ENCODE data around the gene CSTPP1. TPM values are rescaled to one million over a fixed set of nuclear protein-coding genes. Genes with fewer than 3 reads are reported as not detected.

Gene CSTPP1
- total and polyA plus RNA-seq, 2 of the 4 experiments (the other 2 are of a cell fraction) = 22.0 to 35.7 TPM

GRCh38 chr11:47148903-47149531 is 212.5 kb downstream of the CSTPP1 start:
- DNase-seq = peak; percentile 49
- Histone ChIP-seq H3K27ac (ENCODE audit: insufficient read depth, low read length) (no peak overlapping the region), H3K4me1 (ENCODE audit: control insufficient read depth, insufficient read depth, low read length) (peaks cover 14% of the 10 kb centered on the region), H3K56ac (ENCODE audit: extremely low read depth, insufficient read depth, low read length) (no peak overlapping the region), H3K4me3 (ENCODE audit: insufficient read depth, low read depth, low read length) (no peak overlapping the region), H3K18ac (ENCODE audit: low read depth, low read length) (no peak overlapping the region), H3K9ac (ENCODE audit: low read depth, low read length) (no peak overlapping the region), H4K91ac (ENCODE audit: insufficient read depth, low read depth, low read length) (no peak overlapping the region), H3K36me3 (ENCODE audit: control insufficient read depth, insufficient read depth, low read length) (peaks cover 2% of the 10 kb centered on the region; the same call in 1 of the 2 replicates), H3K79me1 (ENCODE audit: low read depth in 1 of 2, low read length in 2 of 2) (peaks cover 0 to 5% of the 10 kb centered on the region in 2 experiments; a peak in 1 of 4 replicates), H2BK15ac (ENCODE audit: low read depth, low read length) (no peak overlapping the region), H2BK20ac (ENCODE audit: low read depth, low read length) (no peak overlapping the region), H4K20me1 (ENCODE audit: insufficient read depth, low read length) (0 out of 2 replicates have a peak, but pooled peaks cover 6% of the 10 kb centered on the region), H3K9me1 (ENCODE audit: insufficient read depth, low read length) (peaks cover 13% of the 10 kb centered on the region; the same call in 1 of the 2 replicates), H3K27me3 (ENCODE audit: control insufficient read depth, insufficient read depth, low read length) (no peaks in the 10 kb centered on the region), H3K14ac (replicated peaks; ENCODE audit: low read depth, low read length) (no peak overlapping the region), H2BK5ac (ENCODE audit: low read depth, low read length, poor library complexity, severe bottlenecking) (no peak overlapping the region), H2AK5ac (ENCODE audit: low read depth, low read length) (no peak overlapping the region), H2AK9ac (replicated peaks; ENCODE audit: low read depth, low read length, poor library complexity) (peak overlapping the region; percentile 17), H3K9me3 (ENCODE audit: control insufficient read depth, insufficient read depth, low read length) (no peaks in the 10 kb centered on the region), H2AFZ (replicated peaks; ENCODE audit: low read length, poor library complexity) (peak overlapping the region; percentile 8), H4K5ac (ENCODE audit: low read depth, low read length) (no peak overlapping the region), H3K23ac (ENCODE audit: low read depth, low read length) (no peak overlapping the region), H3K4me2 (ENCODE audit: low read depth, low read length) (no peak overlapping the region), H3K4ac (ENCODE audit: low read depth, low read length) (no peak overlapping the region), H4K8ac (ENCODE audit: low read depth in 2 of 2, low read length in 2 of 2) (no peak overlapping the region), H2BK120ac (ENCODE audit: low read depth, low read length) (no peak overlapping the region)
- TF ChIP-seq FOS (IDR thresholded peaks at IDR 0.05; ENCODE audit: low read depth, low read length) = no peak
- no peak for TF ChIP-seq RCOR1 (IDR thresholded peaks at IDR 0.05; ENCODE audit: insufficient replicate concordance, low read length)
- no peak for TF ChIP-seq BHLHE40 (IDR thresholded peaks at IDR 0.05; ENCODE audit: low read depth, low read length)
- no peak for TF ChIP-seq CHD1 (IDR thresholded peaks at IDR 0.05; ENCODE audit: low read depth, low read length)
- TF ChIP-seq MAZ (IDR thresholded peaks at IDR 0.05; ENCODE audit: borderline replicate concordance, low read depth, low read length) = no peak
- TF ChIP-seq USF2 (IDR thresholded peaks at IDR 0.05; ENCODE audit: low read depth, low read length) = 0 out of 2 replicates have a peak, but pooled peaks have one; percentile 20
- TF ChIP-seq MAFK (IDR thresholded peaks at IDR 0.05; ENCODE audit: low read depth, low read length) = no peak
- ATAC-seq (ENCODE audit: low read depth) = peak; percentile 19; the same call in 1 of the 2 replicates
- intact Hi-C loops (cut with micrococcal nuclease) = loop anchor here (10.0 kb wide), 1 partner anchor 144 kb away; no protein-coding TSS in a partner anchor
- CTCF ChIA-PET = interaction anchor here (0.6 to 1.0 kb wide), 2 partner anchors 22 to 182 kb away, joined by 3 read pairs; no protein-coding TSS in a partner anchor
- in situ Hi-C loops (cut with MboI; ENCODE audit: low sequenced_read_pairs) = no loop called here
- BruUV-seq (replicated peaks) = no TSS peak
- 41% methylated on average over 3 of the region's 10 CpGs; no CpG with 5 or more reads in 1 of the 2 experiments for WGBS, 2 experiments (ENCODE audit: extremely low coverage in 2 of 2, insufficient read length in 1 of 2)
- POLR2A ChIA-PET (ENCODE audit: unreplicated experiment) = no interaction called here
- dilution Hi-C loops (cut with HindIII; ENCODE audit: low sequenced_read_pairs, unreplicated experiment) = no loop called here
